Suprapubic skin (tissue), 4 donors: ENCODE measurements around the gene ZC3HAV1L. TPM values are rescaled to one million over a fixed set of nuclear protein-coding genes. Genes with fewer than 3 reads are reported as not detected.

Source experiments
- DNase-seq, 2 donors: peaks; one replicate each; pipeline ENCODE4 v3.0.0-alpha.2; 2019; ENCODE audit warnings: low spot score in 2 of 2
- H3K27ac ChIP-seq: fragments of 200-600 bp; sonication (generic); one replicate; pipeline ENCODE4 v1.5.1; 2019
- H3K27me3 ChIP-seq: fragments of 200-600 bp; sonication (generic); one replicate; pipeline ENCODE4 v1.5.1; 2019
- H3K36me3 ChIP-seq: fragments of 200-600 bp; sonication (generic); one replicate; pipeline ENCODE4 v1.5.1; 2019
- H3K4me1 ChIP-seq: fragments of 200-600 bp; sonication (generic); one replicate; pipeline ENCODE4 v1.5.1; 2019
- H3K4me3 ChIP-seq: fragments of 200-600 bp; sonication (generic); one replicate; pipeline ENCODE4 v1.5.1; 2019; ENCODE audit warnings: mild to moderate bottlenecking
- H3K9me3 ChIP-seq: fragments of 200-600 bp; sonication (generic); one replicate; pipeline ENCODE4 v1.5.1; 2019
- CTCF ChIP-seq, 2 donors: fragments of 200-600 bp in 1 of 2; fragments of 450-650 bp in 1 of 2; sonication (generic) in 1 of 2; IDR thresholded peaks; one replicate each; pipeline ENCODE4 v1.5.1; 2016 to 2019; ENCODE audit warnings: antibody characterized with exemption in 2 of 2, mild to moderate bottlenecking in 1 of 2, moderate library complexity in 1 of 2
- EP300 ChIP-seq: sonication (generic); formaldehyde crosslinking; IDR thresholded peaks from one replicate; pipeline ENCODE4 v1.6.1; 2017; ENCODE audit warnings: antibody characterized with exemption
- POLR2A ChIP-seq, 2 donors: fragments of 450-650 bp; IDR thresholded peaks; one replicate each; pipeline ENCODE4 v1.6.1; 2017; ENCODE audit warnings: antibody characterized with exemption in 2 of 2, mild to moderate bottlenecking in 2 of 2, moderate library complexity in 2 of 2
- POLR2AphosphoS5 ChIP-seq, 3 donors: sonication (generic); formaldehyde crosslinking; IDR thresholded peaks; one replicate each; pipeline ENCODE4 v1.6.1; 2017; ENCODE audit warnings: antibody characterized with exemption in 3 of 3
- WGBS: methylation state at CpG from one replicate; pipeline ENCODE4 v1.1.5; 2018; 5-methylcytosine and 5-hydroxymethylcytosine counted together
- total RNA-seq, 4 donors: library from RNA; depleted of rRNA; stranded (reverse); fragments of >200 nt; gene quantifications; one replicate each; pipeline ENCODE4 v1.1.0, GENCODE V29; 2016

ZC3HAV1L gene
- total RNA-seq, 4 donors from 2014 or later = 22.1 to 44.6 (median 22.5) TPM

DNA sequence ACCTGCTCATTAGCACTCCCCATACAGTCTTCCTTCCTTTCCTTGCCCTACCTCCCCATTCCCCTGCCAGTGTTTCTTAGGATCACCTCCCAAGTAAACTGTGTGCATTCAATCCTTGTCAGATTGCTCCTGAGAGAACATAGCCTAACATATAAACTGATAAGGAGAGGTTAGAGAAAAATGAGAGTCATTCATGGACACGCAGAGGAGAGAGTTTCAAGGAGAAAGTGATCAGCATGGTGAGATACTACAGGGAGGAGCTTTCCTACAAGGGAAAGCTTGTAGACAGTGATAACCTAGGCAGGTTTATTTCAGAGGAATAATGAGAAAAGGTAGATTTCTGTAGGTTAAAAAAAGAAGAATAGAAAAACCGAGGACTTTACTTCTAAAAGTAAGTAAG lies 2.8 kb upstream of the ZC3HAV1L start:
- H3K27ac ChIP-seq = no peak overlapping the region
- no peaks in the 10 kb centered on the region for H3K9me3 ChIP-seq
- H3K27me3 ChIP-seq = no peaks in the 10 kb centered on the region
- no peak overlapping the region for H3K4me3 ChIP-seq
- H3K36me3 ChIP-seq = no peaks in the 10 kb centered on the region
- H3K4me1 ChIP-seq = peaks cover 34% of the 10 kb centered on the region
- DNase-seq = no peak
- 95% methylated on average over 2 of the region's 2 CpGs for WGBS
- TF ChIP-seq EP300 = no peak
- no peak for TF ChIP-seq POLR2A (IDR thresholded peaks at IDR 0.05)
- TF ChIP-seq POLR2AphosphoS5 (IDR thresholded peaks at IDR 0.05) = no peak
- TF ChIP-seq CTCF (IDR thresholded peaks at IDR 0.05) = no peak

DNA sequence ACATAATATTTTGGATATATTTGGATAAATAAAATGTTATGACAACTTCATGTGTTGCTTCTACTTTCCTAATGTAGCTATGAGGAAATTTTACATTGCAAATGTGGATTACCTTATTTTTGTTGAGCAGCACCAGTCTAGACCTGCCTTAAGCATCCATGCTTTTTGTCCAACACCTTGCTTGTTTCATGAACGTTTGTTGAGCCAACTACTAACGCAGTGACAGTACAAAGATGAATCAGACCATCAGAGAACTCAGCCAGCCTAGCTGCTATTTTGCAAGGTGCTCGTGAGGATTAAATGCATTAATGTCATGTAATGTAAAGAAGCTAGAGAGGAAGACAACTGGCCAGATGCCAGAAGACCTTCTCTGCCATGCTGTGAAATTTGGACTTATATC lies 1.1 kb upstream of the ZC3HAV1L start:
- H3K27me3 ChIP-seq = no peaks in the 10 kb centered on the region
- no peak for TF ChIP-seq POLR2A (IDR thresholded peaks at IDR 0.05)
- TF ChIP-seq CTCF (IDR thresholded peaks at IDR 0.05) = no peak
- no peak for TF ChIP-seq EP300
- no peak for TF ChIP-seq POLR2AphosphoS5 (IDR thresholded peaks at IDR 0.05)
- no peak for DNase-seq
- no peaks in the 10 kb centered on the region for H3K9me3 ChIP-seq
- H3K4me1 ChIP-seq = peaks cover 39% of the 10 kb centered on the region
- H3K36me3 ChIP-seq = no peaks in the 10 kb centered on the region
- H3K4me3 ChIP-seq = no peak overlapping the region
- 50% methylated on average over 3 of the region's 3 CpGs for WGBS
- H3K27ac ChIP-seq = no peak overlapping the region

GRCh38 chr7:139034855-139035585 lies 822 bp downstream of the ZC3HAV1L start:
- WGBS = 6% methylated on average over 35 of the region's 47 CpGs
- Histone ChIP-seq H3K4me3 (peak overlapping the region; percentile 85), H3K36me3 (peaks cover 5% of the 10 kb centered on the region), H3K27me3 (no peaks in the 10 kb centered on the region), H3K4me1 (peaks cover 39% of the 10 kb centered on the region), H3K9me3 (no peaks in the 10 kb centered on the region), H3K27ac (peak overlapping the region; percentile 83)
- peak in 1 of 2 donors; percentile 62 for DNase-seq
- TF ChIP-seq POLR2AphosphoS5 (IDR thresholded peaks at IDR 0.05) (no peak), POLR2A (IDR thresholded peaks at IDR 0.05) (no peak), EP300 (no peak), CTCF (IDR thresholded peaks at IDR 0.05) (no peak)

GRCh38 chr7:139034336-139034735 lies 1.5 kb downstream of the ZC3HAV1L start:
- Histone ChIP-seq H3K9me3 (no peaks in the 10 kb centered on the region), H3K36me3 (peaks cover 11% of the 10 kb centered on the region), H3K4me1 (peaks cover 39% of the 10 kb centered on the region), H3K27me3 (no peaks in the 10 kb centered on the region), H3K4me3 (peak overlapping the region; percentile 85), H3K27ac (no peak overlapping the region)
- no peak for DNase-seq
- 76% methylated on average over 5 of the region's 5 CpGs for WGBS
- TF ChIP-seq EP300 = no peak
- TF ChIP-seq POLR2A (IDR thresholded peaks at IDR 0.05) = no peak
- no peak for TF ChIP-seq CTCF (IDR thresholded peaks at IDR 0.05)
- TF ChIP-seq POLR2AphosphoS5 (IDR thresholded peaks at IDR 0.05) = no peak

DNA sequence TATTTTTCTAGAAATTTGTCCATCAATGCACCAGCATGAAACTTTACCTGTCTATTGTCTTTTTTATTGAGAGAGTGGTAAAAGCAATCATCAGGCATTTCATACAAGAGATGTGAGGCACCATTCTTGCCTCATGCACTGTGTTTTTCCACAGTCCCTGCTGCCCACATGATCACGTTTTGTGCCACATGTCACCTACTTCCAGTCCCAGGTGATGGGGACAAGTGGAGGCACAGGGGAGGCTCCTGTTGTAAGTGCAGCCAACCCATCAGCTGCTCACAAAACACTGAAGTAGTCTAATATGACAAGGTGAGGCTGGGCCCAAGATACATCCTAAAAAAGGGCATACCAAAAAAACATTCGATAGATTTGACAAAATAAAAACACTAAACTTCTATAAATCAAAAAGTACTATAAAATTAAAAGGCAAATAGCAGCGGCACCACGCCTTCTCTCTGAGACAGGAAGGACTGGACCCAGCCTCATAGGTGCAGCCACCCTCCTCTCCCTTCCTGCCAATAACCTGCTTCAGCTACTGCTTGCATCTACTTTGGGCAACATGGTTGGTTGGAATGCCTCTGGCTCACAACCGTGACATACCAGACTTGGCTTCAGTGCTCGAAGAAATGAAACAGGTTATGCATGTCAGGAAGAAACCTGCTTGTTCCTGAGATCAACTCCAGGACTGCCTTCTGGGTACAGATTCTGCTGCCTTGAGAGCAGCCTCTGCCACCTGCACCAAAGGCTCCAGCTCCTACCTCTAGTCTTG lies 2.3 kb downstream of the ZC3HAV1L start:
- no peak for DNase-seq
- peaks cover 39% of the 10 kb centered on the region for H3K4me1 ChIP-seq
- TF ChIP-seq POLR2AphosphoS5 (IDR thresholded peaks at IDR 0.05) (no peak), EP300 (no peak), POLR2A (IDR thresholded peaks at IDR 0.05) (no peak), CTCF (IDR thresholded peaks at IDR 0.05) (no peak)
- 42% methylated on average over 6 of the region's 6 CpGs for WGBS
- H3K4me3 ChIP-seq = no peak overlapping the region
- H3K27ac ChIP-seq = peak overlapping the region; percentile 9
- no peaks in the 10 kb centered on the region for H3K9me3 ChIP-seq
- H3K36me3 ChIP-seq = peaks cover 19% of the 10 kb centered on the region
- no peaks in the 10 kb centered on the region for H3K27me3 ChIP-seq
